ENCODE data around the gene GLRA3. TPM values are rescaled to one million over a fixed set of nuclear protein-coding genes. Genes with fewer than 3 reads are reported as not detected.

The GLRA3 gene
- polyA plus RNA-seq, 3 donors: not detected

DNA sequence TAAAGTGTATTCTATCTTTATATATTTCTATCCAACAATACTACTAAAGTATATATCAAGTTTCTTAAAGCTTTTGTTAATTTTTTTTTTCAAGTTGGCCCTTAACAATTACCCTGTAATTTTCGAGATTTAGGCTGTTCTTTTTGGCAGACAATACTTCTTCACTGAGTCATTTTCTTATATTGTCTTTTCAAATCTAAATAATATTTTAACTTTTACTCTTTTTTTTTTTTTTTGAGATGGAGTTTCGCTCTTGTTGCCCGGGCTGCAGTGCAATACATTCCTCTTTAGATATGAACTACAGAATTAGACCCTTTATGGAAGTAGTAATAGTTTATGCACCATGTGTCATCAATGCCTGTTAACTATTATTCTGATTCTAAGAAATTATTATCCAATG lies 120.7 kb downstream of the GLRA3 start:
- Histone ChIP-seq H3K27me3 (ENCODE audit: control insufficient read depth in 2 of 2, insufficient read depth in 2 of 2, low read length in 2 of 2) (no peaks in the 10 kb centered on the region), H3K4me3 (replicated peaks in 1 of 3; ENCODE audit: low read depth in 2 of 3, low read length in 3 of 3) (no peak overlapping the region), H3K36me3 (replicated peaks in 1 of 2; ENCODE audit: control insufficient read depth in 1 of 2, insufficient read depth in 2 of 2, low read length in 2 of 2) (no peaks in the 10 kb centered on the region), H3K79me2 (ENCODE audit: insufficient read depth, low read length) (no peaks in the 10 kb centered on the region), H4K20me1 (ENCODE audit: insufficient read depth, low read length) (no peaks in the 10 kb centered on the region), H3K4me1 (ENCODE audit: control insufficient read depth in 1 of 2, insufficient read depth in 2 of 2, low read length in 2 of 2) (no peaks in the 10 kb centered on the region), H3K4me2 (replicated peaks; ENCODE audit: extremely low read depth, low read length, poor library complexity, severe bottlenecking) (no peak overlapping the region), H3K27ac (ENCODE audit: low read depth in 1 of 2, low read length in 2 of 2) (no peak overlapping the region), H3K9ac (ENCODE audit: insufficient read depth, low read length, poor library complexity, severe bottlenecking) (no peak overlapping the region), H2AFZ (ENCODE audit: insufficient read depth, low read depth, low read length, poor library complexity, severe bottlenecking) (no peak overlapping the region), H3K9me3 (replicated peaks in 1 of 2; ENCODE audit: control insufficient read depth in 1 of 2, insufficient read depth in 1 of 2, low read length in 2 of 2) (no peaks in the 10 kb centered on the region)
- Mint-ChIP-seq H3K9me3 (peaks cover 0 to 2% (median 0%) of the 10 kb centered on the region in 7 donors), H3K36me3 (no peaks in the 10 kb centered on the region), H3K4me3 (no peak overlapping the region), H3K27ac (no peak overlapping the region), H3K4me1 (no peaks in the 10 kb centered on the region), H3K27me3 (ENCODE audit: low read depth in 3 of 3) (peaks cover 2 to 3% (median 2%) of the 10 kb centered on the region in 3 donors)
- no peak for DNase-seq
- TF ChIP-seq, protein P1, sequence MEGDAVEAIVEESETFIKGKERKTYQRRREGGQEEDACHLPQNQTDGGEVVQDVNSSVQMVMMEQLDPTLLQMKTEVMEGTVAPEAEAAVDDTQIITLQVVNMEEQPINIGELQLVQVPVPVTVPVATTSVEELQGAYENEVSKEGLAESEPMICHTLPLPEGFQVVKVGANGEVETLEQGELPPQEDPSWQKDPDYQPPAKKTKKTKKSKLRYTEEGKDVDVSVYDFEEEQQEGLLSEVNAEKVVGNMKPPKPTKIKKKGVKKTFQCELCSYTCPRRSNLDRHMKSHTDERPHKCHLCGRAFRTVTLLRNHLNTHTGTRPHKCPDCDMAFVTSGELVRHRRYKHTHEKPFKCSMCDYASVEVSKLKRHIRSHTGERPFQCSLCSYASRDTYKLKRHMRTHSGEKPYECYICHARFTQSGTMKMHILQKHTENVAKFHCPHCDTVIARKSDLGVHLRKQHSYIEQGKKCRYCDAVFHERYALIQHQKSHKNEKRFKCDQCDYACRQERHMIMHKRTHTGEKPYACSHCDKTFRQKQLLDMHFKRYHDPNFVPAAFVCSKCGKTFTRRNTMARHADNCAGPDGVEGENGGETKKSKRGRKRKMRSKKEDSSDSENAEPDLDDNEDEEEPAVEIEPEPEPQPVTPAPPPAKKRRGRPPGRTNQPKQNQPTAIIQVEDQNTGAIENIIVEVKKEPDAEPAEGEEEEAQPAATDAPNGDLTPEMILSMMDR (IDR thresholded peaks at IDR 0.05): no peak
- intact Hi-C loops (cut with micrococcal nuclease): no loop called here
- WGBS (ENCODE audit: insufficient coverage): no CpG with 5 or more reads among the region's 3 CpGs

DNA sequence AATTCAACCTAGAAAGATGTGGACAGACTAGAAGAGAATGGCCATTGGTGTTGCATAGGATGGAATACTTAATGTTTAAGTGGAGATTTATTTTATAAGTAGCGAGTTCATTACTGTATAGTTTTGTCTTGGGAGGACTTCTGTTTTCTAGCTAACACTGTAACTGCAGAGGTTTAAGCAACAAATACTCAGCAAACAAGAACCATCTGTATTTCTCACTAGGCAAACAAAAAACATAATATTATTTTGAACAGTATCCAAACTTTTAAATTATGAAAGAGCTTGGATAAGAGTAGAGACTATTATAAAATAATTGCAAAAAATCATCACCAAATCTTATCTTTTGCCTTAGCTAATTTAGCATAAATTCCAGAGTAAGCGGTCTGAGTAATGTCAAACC lies 121.1 kb downstream of the GLRA3 start:
- H3K4me1 Mint-ChIP-seq: no peaks in the 10 kb centered on the region
- no peak overlapping the region for H3K4me3 ChIP-seq (replicated peaks in 1 of 3; ENCODE audit: low read depth in 2 of 3, low read length in 3 of 3)
- no peaks in the 10 kb centered on the region for H3K79me2 ChIP-seq (ENCODE audit: insufficient read depth, low read length)
- H3K36me3 ChIP-seq (replicated peaks in 1 of 2; ENCODE audit: control insufficient read depth in 1 of 2, insufficient read depth in 2 of 2, low read length in 2 of 2): no peaks in the 10 kb centered on the region
- no peak for DNase-seq
- no peak overlapping the region for H3K27ac Mint-ChIP-seq
- peaks cover 2 to 3% (median 2%) of the 10 kb centered on the region in 3 donors for H3K27me3 Mint-ChIP-seq (ENCODE audit: low read depth in 3 of 3)
- intact Hi-C loops (cut with micrococcal nuclease): no loop called here
- no peak overlapping the region for H3K27ac ChIP-seq (ENCODE audit: low read depth in 1 of 2, low read length in 2 of 2)
- H3K9me3 ChIP-seq (replicated peaks in 1 of 2; ENCODE audit: control insufficient read depth in 1 of 2, insufficient read depth in 1 of 2, low read length in 2 of 2): no peaks in the 10 kb centered on the region
- H3K36me3 Mint-ChIP-seq: no peaks in the 10 kb centered on the region
- H3K9ac ChIP-seq (ENCODE audit: insufficient read depth, low read length, poor library complexity, severe bottlenecking): no peak overlapping the region
- H3K27me3 ChIP-seq (ENCODE audit: control insufficient read depth in 2 of 2, insufficient read depth in 2 of 2, low read length in 2 of 2): no peaks in the 10 kb centered on the region
- no peaks in the 10 kb centered on the region for H3K4me1 ChIP-seq (ENCODE audit: control insufficient read depth in 1 of 2, insufficient read depth in 2 of 2, low read length in 2 of 2)
- peaks cover 0 to 2% (median 0%) of the 10 kb centered on the region in 7 donors for H3K9me3 Mint-ChIP-seq
- no peak overlapping the region for H3K4me2 ChIP-seq (replicated peaks; ENCODE audit: extremely low read depth, low read length, poor library complexity, severe bottlenecking)
- no peaks in the 10 kb centered on the region for H4K20me1 ChIP-seq (ENCODE audit: insufficient read depth, low read length)
- WGBS (ENCODE audit: insufficient coverage): no CpG with 5 or more reads among the region's 2 CpGs
- H3K4me3 Mint-ChIP-seq: no peak overlapping the region
- TF ChIP-seq, protein P1 (IDR thresholded peaks at IDR 0.05): no peak
- no peak overlapping the region for H2AFZ ChIP-seq (ENCODE audit: insufficient read depth, low read depth, low read length, poor library complexity, severe bottlenecking)

Measured in CD14-positive monocyte (primary cell).